SK-N-SH treated with all-trans-retinoic acid at 6 μM for 48 hours (cell line): Measurements from ENCODE around the gene FAM171A1.

Source experiments
- ATAC-seq: fragments of 200-7000 bp; cut with Tn5 transposase; 3 replicates; pipeline ENCODE4 v1.9.1; 2020; ENCODE audit warnings: mild to moderate bottlenecking, moderate library complexity
- BACH2 ChIP-seq: fragments of 250-450 bp; sonication (Bioruptor Pico); IDR thresholded peaks from 2 replicates; pipeline ENCODE4 v1.9.0; 2021; ENCODE audit warnings: mild to moderate bottlenecking, borderline replicate concordance
- CSDC2 ChIP-seq: fragments of 250-450 bp; sonication (Bioruptor Pico); IDR thresholded peaks from 2 replicates; pipeline ENCODE4 v1.5.0; 2020; ENCODE audit warnings: mild to moderate bottlenecking, moderate library complexity
- GLIS3 ChIP-seq: fragments of 250-450 bp; sonication (Bioruptor Pico); IDR thresholded peaks from 2 replicates; pipeline ENCODE4 v1.5.0; 2020; ENCODE audit warnings: mild to moderate bottlenecking, moderate library complexity
- ISL1 ChIP-seq: fragments of 250-450 bp; sonication (Bioruptor Pico); IDR thresholded peaks from 2 replicates; pipeline ENCODE4 v2.1.2; 2022; ENCODE audit warnings: mild to moderate bottlenecking, moderate library complexity
- OSR1 ChIP-seq: fragments of 250-450 bp; sonication (Bioruptor Pico); IDR thresholded peaks from 2 replicates; pipeline ENCODE4 v1.8.0; 2022; ENCODE audit warnings: moderate library complexity, mild to moderate bottlenecking, inconsistent platforms
- PATZ1 ChIP-seq: fragments of 250-450 bp; sonication (Bioruptor Pico); IDR thresholded peaks from 2 replicates; pipeline ENCODE4 v1.8.0; 2020; ENCODE audit warnings: mild to moderate bottlenecking, moderate library complexity, borderline replicate concordance
- PPARA ChIP-seq: fragments of 250-450 bp; sonication (Bioruptor Pico); IDR thresholded peaks from 2 replicates; pipeline ENCODE4 v1.5.0; 2020; ENCODE audit warnings: mild to moderate bottlenecking, borderline replicate concordance
- SNAI2 ChIP-seq: fragments of 250-450 bp; sonication (Bioruptor Pico); IDR thresholded peaks from 2 replicates; pipeline ENCODE4 v1.5.0; 2020; ENCODE audit warnings: mild to moderate bottlenecking, moderate library complexity
- TCF4 ChIP-seq: fragments of 250-450 bp; sonication (Bioruptor Pico); IDR thresholded peaks from 2 replicates; pipeline ENCODE4 v1.8.0; 2021; ENCODE audit warnings: mild to moderate bottlenecking, moderate library complexity, borderline replicate concordance
- TOX ChIP-seq: fragments of 250-450 bp; sonication (Bioruptor Pico); IDR thresholded peaks from 2 replicates; pipeline ENCODE4 v1.8.0; 2021; ENCODE audit warnings: mild to moderate bottlenecking, moderate library complexity, borderline replicate concordance
- TSHZ2 ChIP-seq: fragments of 250-450 bp; sonication (Bioruptor Pico); IDR thresholded peaks from 2 replicates; pipeline ENCODE4 v1.5.0; 2020; ENCODE audit warnings: mild to moderate bottlenecking, moderate library complexity
- ZC3H10 ChIP-seq: fragments of 250-450 bp; sonication (Bioruptor Pico); IDR thresholded peaks from 2 replicates; pipeline ENCODE4 v1.5.1; 2021; ENCODE audit warnings: mild to moderate bottlenecking, moderate library complexity
- ZFP3 ChIP-seq: fragments of 250-450 bp; sonication (Bioruptor Pico); IDR thresholded peaks from 2 replicates; pipeline ENCODE4 v1.5.0; 2020; ENCODE audit warnings: mild to moderate bottlenecking, moderate library complexity
- ZFP30 ChIP-seq: fragments of 450-650 bp; formaldehyde crosslinking; IDR thresholded peaks from 2 replicates; pipeline ENCODE4 v1.5.0; 2022; ENCODE audit warnings: mild to moderate bottlenecking, moderate library complexity
- ZNF565 ChIP-seq: fragments of 450-650 bp; formaldehyde crosslinking; conservative IDR thresholded peaks from 2 replicates; pipeline ENCODE4 v1.5.0; 2020; ENCODE audit warnings: low read depth, mild to moderate bottlenecking, moderate library complexity
- ZNF8 ChIP-seq: fragments of 450-650 bp; formaldehyde crosslinking; IDR thresholded peaks from 2 replicates; pipeline ENCODE4 v1.5.0; 2020; ENCODE audit warnings: mild to moderate bottlenecking, moderate library complexity
- TF ChIP-seq, protein P1 (sequence below): fragments of 250-450 bp; sonication (Bioruptor Pico); IDR thresholded peaks from 2 replicates; pipeline ENCODE4 v1.5.1; 2020; ENCODE audit warnings: low read depth, mild to moderate bottlenecking, moderate library complexity
- TF ChIP-seq, protein P2 (sequence below): fragments of 250-450 bp; sonication (Bioruptor Pico); IDR thresholded peaks from 2 replicates; pipeline ENCODE4 v1.8.0; 2021; ENCODE audit warnings: low read depth, mild to moderate bottlenecking, moderate library complexity, borderline replicate concordance

The FAM171A1 gene

DNA sequence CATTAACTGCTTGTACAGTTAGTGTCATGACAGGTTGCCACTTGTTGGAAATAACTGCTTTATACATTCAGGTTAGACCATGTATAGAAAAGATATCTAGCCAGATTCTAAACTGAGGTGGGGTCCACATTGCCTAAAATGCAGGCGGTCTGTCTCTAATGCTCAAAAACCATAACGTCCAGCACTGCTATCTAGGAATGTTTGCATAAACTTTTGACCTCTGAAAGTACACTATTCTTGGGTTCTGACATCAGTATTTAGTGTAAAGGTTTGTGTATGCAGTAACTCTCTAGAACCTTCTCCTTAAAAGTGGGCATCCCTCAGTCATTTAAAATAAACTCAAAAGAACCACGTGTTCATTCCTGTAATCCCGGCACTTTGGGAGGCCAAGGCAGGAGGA is 10.3 kb upstream of the FAM171A1 start:
- ATAC-seq, result no peak
- TF ChIP-seq ZC3H10 (CRISPR knock-in tag), result no peak
- no peak for TF ChIP-seq TSHZ2 (CRISPR knock-in tag)
- TF ChIP-seq ZFP30 (CRISPR knock-in tag), result no peak
- TF ChIP-seq, protein P1, sequence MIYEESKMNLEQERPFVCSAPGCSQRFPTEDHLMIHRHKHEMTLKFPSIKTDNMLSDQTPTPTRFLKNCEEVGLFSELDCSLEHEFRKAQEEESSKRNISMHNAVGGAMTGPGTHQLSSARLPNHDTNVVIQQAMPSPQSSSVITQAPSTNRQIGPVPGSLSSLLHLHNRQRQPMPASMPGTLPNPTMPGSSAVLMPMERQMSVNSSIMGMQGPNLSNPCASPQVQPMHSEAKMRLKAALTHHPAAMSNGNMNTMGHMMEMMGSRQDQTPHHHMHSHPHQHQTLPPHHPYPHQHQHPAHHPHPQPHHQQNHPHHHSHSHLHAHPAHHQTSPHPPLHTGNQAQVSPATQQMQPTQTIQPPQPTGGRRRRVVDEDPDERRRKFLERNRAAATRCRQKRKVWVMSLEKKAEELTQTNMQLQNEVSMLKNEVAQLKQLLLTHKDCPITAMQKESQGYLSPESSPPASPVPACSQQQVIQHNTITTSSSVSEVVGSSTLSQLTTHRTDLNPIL (CRISPR knock-in tag), result no peak
- TF ChIP-seq SNAI2 (CRISPR knock-in tag), result no peak
- TF ChIP-seq ZNF8, result no peak
- TF ChIP-seq TCF4, result no peak

DNA sequence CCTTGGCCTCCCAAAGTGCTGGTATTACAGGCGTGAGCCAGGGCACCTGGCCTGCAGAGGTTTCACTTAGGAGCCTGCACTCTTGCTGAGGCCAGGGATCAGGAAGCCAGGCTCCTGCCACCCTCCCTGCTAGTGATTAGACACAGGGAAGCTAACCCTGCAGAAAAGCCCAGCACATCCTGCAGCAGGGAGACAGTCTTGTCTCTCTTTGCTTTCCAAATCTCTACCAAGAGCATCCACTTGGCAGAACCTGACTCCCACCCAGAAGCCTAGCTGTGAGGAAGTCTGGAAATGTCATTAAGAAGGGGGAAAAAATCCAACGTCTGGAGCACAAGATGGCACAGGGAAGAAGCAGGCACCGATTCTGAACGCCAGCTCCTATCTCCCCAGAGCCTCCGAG is 8.0 kb upstream of the FAM171A1 start:
- ATAC-seq, result no peak
- TF ChIP-seq ZFP3 (CRISPR knock-in tag) (no peak), OSR1 (no peak), PPARA (CRISPR knock-in tag) (no peak), BACH2 (CRISPR knock-in tag) (no peak)
- TF ChIP-seq, all 23 proteins: peak for 0

- ATAC-seq, result no peak; the same call in 2 of the 3 replicates
- no peak for TF ChIP-seq TOX (CRISPR knock-in tag)
These were observed 7.5 kb upstream of the FAM171A1 start for GRCh38 chr10:15378569-15378968.

DNA sequence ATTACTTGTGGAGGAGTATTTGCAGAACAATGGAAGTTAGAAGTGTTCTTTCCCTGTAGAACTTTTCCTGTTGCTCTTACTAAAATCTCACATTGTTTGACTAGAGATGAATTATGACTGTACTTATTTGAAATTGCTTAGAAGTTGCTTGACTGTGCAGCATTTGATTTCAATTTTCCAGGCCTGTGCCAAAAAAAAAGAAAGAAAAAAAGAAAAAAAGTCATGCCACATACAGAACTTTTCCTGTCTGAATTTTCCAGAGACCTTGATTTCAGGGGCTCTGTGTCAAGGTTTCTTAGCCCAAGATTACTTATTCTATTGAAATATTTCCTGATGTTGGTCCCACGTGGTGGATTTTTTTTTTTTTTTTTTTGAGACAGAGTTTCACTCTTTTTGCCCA is 3.5 kb upstream of the FAM171A1 start:
- no peak for TF ChIP-seq SNAI2 (CRISPR knock-in tag)
- TF ChIP-seq ISL1 (CRISPR knock-in tag), result no peak
- no peak for TF ChIP-seq ZFP30 (CRISPR knock-in tag)
- no peak for TF ChIP-seq TCF4
- ATAC-seq, result no peak

GRCh38 chr10:15374156-15374555 is 3.1 kb upstream of the FAM171A1 start:
- ATAC-seq, result no peak
- no peak for TF ChIP-seq PATZ1 (CRISPR knock-in tag)
- TF ChIP-seq TCF4, result no peak
- TF ChIP-seq ZC3H10 (CRISPR knock-in tag), result no peak
- no peak for TF ChIP-seq GLIS3

DNA sequence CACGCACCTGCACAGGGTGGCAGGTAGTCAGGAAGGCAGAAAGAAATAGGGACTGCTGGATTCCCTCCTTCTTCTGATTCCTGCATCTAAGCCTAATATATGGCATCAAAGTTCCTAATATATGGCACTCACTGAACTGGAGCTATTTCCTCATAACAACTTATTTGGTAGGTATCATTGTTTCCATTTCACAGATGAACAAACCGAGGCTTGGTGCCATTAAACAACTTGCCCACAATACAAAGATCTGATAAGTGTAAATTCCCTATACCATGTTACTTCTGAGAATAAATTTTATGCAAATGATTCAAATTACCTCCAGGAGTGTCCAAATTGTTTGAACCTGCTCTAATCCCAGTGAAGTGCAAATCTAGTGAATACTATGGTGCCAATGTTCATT is 2.1 kb upstream of the FAM171A1 start:
- no peak for TF ChIP-seq ZNF565 (CRISPR knock-in tag)
- no peak for ATAC-seq

DNA sequence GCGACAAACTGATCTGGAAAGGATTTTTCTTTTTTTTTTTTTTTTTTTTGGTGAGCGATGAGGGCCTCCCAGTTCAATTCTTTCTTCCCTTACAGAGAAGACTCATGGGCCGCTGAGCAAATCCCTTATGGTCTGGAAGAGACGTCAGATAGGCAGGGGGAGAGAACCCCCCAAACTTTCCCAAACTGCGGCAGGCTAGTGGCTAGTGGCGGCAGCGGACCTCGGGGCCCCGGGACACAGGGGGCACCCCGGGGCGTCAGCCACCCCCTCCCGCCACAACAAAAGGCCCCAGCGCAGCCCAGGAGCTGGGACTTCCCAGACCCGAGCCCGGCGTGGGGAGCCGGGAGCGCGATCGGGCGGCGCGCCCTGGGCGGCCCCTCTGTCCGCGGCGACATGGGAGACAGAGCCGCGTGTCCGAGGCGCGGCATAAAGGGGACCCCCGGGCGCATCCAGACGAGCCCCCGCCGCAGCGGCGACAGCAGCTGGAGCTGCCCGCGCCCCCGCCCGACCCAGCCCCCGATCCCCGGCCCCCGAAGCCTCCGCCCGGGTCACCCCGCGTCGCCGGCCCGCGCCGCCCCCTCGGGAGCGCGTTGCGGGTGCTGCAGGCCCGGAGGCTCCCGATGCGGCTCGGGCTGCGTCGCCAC is 755 bp downstream of the FAM171A1 start:
- peak; percentile 72 for ATAC-seq
- no peak for TF ChIP-seq ZNF565 (CRISPR knock-in tag)
- no peak for TF ChIP-seq CSDC2 (CRISPR knock-in tag)
- TF ChIP-seq, protein P2, sequence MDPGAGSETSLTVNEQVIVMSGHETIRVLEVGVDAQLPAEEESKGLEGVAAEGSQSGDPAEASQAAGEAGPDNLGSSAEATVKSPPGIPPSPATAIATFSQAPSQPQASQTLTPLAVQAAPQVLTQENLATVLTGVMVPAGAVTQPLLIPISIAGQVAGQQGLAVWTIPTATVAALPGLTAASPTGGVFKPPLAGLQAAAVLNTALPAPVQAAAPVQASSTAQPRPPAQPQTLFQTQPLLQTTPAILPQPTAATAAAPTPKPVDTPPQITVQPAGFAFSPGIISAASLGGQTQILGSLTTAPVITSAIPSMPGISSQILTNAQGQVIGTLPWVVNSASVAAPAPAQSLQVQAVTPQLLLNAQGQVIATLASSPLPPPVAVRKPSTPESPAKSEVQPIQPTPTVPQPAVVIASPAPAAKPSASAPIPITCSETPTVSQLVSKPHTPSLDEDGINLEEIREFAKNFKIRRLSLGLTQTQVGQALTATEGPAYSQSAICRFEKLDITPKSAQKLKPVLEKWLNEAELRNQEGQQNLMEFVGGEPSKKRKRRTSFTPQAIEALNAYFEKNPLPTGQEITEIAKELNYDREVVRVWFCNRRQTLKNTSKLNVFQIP (CRISPR knock-in tag), result no peak
